GM12878 (cell line): ENCODE results near the gene EHD1. TPM values are rescaled to one million over a fixed set of nuclear protein-coding genes. Genes with fewer than 3 reads are reported as not detected.

Experiments
- BCL11A ChIP-seq: IDR thresholded peaks from 2 replicates; pipeline ENCODE4 v1.6.1; 2011; ENCODE audit warnings: low read depth, low read length
- CBX3 ChIP-seq: fragments of 200-600 bp; sonication (generic); IDR thresholded peaks from 2 replicates; pipeline ENCODE4 v1.6.1; 2016; ENCODE audit warnings: low read depth, borderline replicate concordance
- DPF2 ChIP-seq: fragments of 450-650 bp; IDR thresholded peaks from 2 replicates; pipeline ENCODE4 v1.6.1; 2017; ENCODE audit warnings: mild to moderate bottlenecking
- GATAD2B ChIP-seq: fragments of 450-650 bp; conservative IDR thresholded peaks from 2 replicates; pipeline ENCODE4 v1.6.1; 2017; ENCODE audit warnings: low read depth, mild to moderate bottlenecking, moderate library complexity
- HCFC1 ChIP-seq: fragments of 150-350 bp; IDR thresholded peaks from 2 replicates; pipeline ENCODE4 v1.6.1; 2014; ENCODE audit warnings: low read length
- IKZF1 ChIP-seq: fragments of 450-650 bp; conservative IDR thresholded peaks from 2 replicates; pipeline ENCODE4 v1.6.1; 2017; ENCODE audit warnings: antibody characterized with exemption, mild to moderate bottlenecking
- IRF4 ChIP-seq: IDR thresholded peaks from 2 replicates; pipeline ENCODE4 v1.6.1; 2011; ENCODE audit warnings: low read depth, low read length
- PKNOX1 ChIP-seq: fragments of 450-650 bp; IDR thresholded peaks from 2 replicates; pipeline ENCODE4 v1.6.1; 2016; ENCODE audit warnings: mild to moderate bottlenecking
- PML ChIP-seq: IDR thresholded peaks from 2 replicates; pipeline ENCODE4 v1.6.1; 2012; ENCODE audit warnings: low read length, inconsistent platforms
- POLR2AphosphoS5 ChIP-seq: IDR thresholded peaks from 2 replicates; pipeline ENCODE4 v1.6.1; 2011; ENCODE audit warnings: mild to moderate bottlenecking, low read length, inconsistent platforms
- RAD21 ChIP-seq: IDR thresholded peaks from 2 replicates; pipeline ENCODE4 v1.6.1; 2011; ENCODE audit warnings: mild to moderate bottlenecking, low read depth, low read length, moderate library complexity; ENCODE audit not compliant: insufficient read depth
- SIX5 ChIP-seq: IDR thresholded peaks from 2 replicates; pipeline ENCODE4 v1.6.1; 2011; ENCODE audit warnings: mild to moderate bottlenecking, low read depth, low read length, moderate library complexity; ENCODE audit not compliant: severe bottlenecking
- SMAD1 ChIP-seq: fragments of 450-650 bp; IDR thresholded peaks from 2 replicates; pipeline ENCODE4 v1.6.1; 2018; ENCODE audit warnings: mild to moderate bottlenecking, low read depth; ENCODE audit not compliant: partially characterized antibody
- SMARCA5 ChIP-seq: fragments of 450-650 bp; IDR thresholded peaks from 2 replicates; pipeline ENCODE4 v1.6.1; 2017; ENCODE audit warnings: mild to moderate bottlenecking
- SMC3 ChIP-seq: IDR thresholded peaks from 2 replicates; pipeline ENCODE4 v1.6.1; 2011; ENCODE audit warnings: low read length, improper control_type of control experiment, borderline replicate concordance
- SPI1 ChIP-seq: IDR thresholded peaks from 2 replicates; pipeline ENCODE4 v1.6.1; 2011; ENCODE audit warnings: low read depth, mild to moderate bottlenecking, low read length, moderate library complexity, borderline replicate concordance; ENCODE audit not compliant: insufficient read depth
- SRF ChIP-seq, 2 experiments: IDR thresholded peaks; 2 replicates each; pipeline ENCODE4 v1.6.1; 2011; ENCODE audit warnings: low read depth in 2 of 2, low read length in 2 of 2, mild to moderate bottlenecking in 1 of 2, moderate library complexity in 1 of 2
- SUPT20H ChIP-seq: IDR thresholded peaks from 2 replicates; pipeline ENCODE4 v1.6.1; 2011; ENCODE audit warnings: low read depth, mild to moderate bottlenecking, low read length, moderate library complexity, borderline replicate concordance; ENCODE audit not compliant: control insufficient read depth
- WRNIP1 ChIP-seq: IDR thresholded peaks from 2 replicates; pipeline ENCODE4 v1.6.1; 2011; ENCODE audit warnings: low read depth, low read length, improper control_type of control experiment, borderline replicate concordance
- YY1 ChIP-seq: IDR thresholded peaks from 2 replicates; pipeline ENCODE4 v1.6.1; 2011; ENCODE audit warnings: low read depth, mild to moderate bottlenecking, low read length
- ZBTB4 ChIP-seq: fragments of 450-650 bp; formaldehyde crosslinking; IDR thresholded peaks from 2 replicates; pipeline ENCODE4 v1.4.0; 2022; ENCODE audit warnings: mild to moderate bottlenecking, moderate library complexity
- ZNF592 ChIP-seq: fragments of 450-650 bp; IDR thresholded peaks from 2 replicates; pipeline ENCODE4 v1.6.1; 2017; ENCODE audit warnings: mild to moderate bottlenecking, moderate library complexity
- ZNF622 ChIP-seq: fragments of 450-650 bp; IDR thresholded peaks from 2 replicates; pipeline ENCODE4 v1.6.1; 2017; ENCODE audit warnings: mild to moderate bottlenecking, inconsistent platforms
- ZSCAN29 ChIP-seq: fragments of 450-650 bp; IDR thresholded peaks from 2 replicates; pipeline ENCODE4 v1.6.1; 2017; ENCODE audit warnings: mild to moderate bottlenecking, moderate library complexity
- polyA plus RNA-seq, 11 experiments: library from polyadenylated mRNA; depleted of rRNA in 4 of 11; unstranded in 6 of 11; stranded (reverse) in 5 of 11; fragments of >200 nt; fragmentation: Nextera tagmentation in 4 of 11; fragmentation: Illumina TruSeq in 1 of 11; extraction: Ambion mirVana in 4 of 11; extraction: Trizol in 1 of 11; gene quantifications; 1 replicate in 1 of 11; 2 replicates in 10 of 11; pipeline versions ENCODE4 v1.2.1 to v1.2.3, GENCODE V29; 2011 to 2016; ENCODE audit warnings: inconsistent platforms in 2 of 11, missing spikeins in 2 of 11, low read depth in 1 of 11
- total RNA-seq, 4 experiments: library from RNA; depleted of rRNA in 3 of 4; stranded (reverse); fragments of >200 nt in 3 of 4; fragmentation: Illumina TruSeq in 1 of 4; extraction: Trizol in 1 of 4; gene quantifications; 2 replicates each; pipeline versions ENCODE4 v1.2.1 to v1.2.3, GENCODE V29; 2013 to 2021

The EHD1 gene
- total and polyA plus RNA-seq, 10 of the 15 experiments (the other 5 are each of a cell fraction or from before 2014, with no cell fraction given) = 1.0 to 165 (median 66.5) TPM

DNA sequence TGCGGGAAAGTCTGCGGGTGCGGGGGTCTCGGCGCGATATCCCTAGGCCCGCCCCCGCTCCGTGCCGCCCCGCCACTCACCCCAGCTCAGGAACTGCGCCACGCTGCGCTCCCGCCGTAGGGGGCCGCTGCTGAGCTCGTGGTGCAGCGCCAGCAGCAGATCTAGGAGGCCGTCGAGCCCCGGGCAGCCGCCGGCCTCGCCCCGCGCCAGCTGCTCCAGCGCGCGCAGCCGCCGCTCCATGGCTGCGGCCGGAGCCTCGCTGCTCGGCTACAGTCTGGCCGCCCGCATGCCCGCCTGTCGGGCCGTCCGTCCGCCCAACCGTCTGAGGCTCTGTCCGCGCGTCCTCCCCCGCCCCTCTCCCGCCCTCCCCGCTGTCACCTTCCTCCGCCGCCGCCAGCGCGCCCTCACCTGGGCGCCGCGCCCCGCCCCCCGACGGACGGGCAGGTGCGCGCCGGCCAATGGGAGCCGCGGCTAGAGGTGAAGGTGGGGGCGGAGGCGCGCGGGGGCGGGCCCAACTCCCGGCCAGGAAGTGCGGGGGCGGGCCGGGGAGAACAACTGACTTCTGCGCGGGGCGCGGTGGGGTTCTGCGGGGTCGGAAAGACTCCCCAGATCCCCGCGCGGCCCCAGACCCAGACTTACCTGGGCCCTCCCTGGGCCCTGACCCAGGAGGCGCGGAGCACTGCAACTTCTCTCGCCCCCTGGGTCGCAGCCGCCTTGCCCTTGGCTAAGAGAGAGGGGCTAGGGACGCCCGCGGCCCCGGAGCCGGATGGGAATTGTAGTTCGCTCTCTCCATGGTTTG lies 33.9 kb downstream of the EHD1 start, which contains the start of gene CDC42BPG (continued):
- peak; percentile 45; the same call in 1 of the 2 replicates for TF ChIP-seq ZNF592
- TF ChIP-seq DPF2 = peak; percentile 69
- no peak for TF ChIP-seq SRF (IDR thresholded peaks at IDR 0.05; ENCODE audit: low read depth in 2 of 2, low read length in 2 of 2)
- TF ChIP-seq ZNF622 = no peak
- no peak for TF ChIP-seq BCL11A
- TF ChIP-seq CBX3 = no peak
- no peak for TF ChIP-seq ZSCAN29
- TF ChIP-seq SMARCA5 = peak; percentile 88
- no peak for TF ChIP-seq ZBTB4 (CRISPR knock-in tag)
- TF ChIP-seq PKNOX1 = peak; percentile 87
- TF ChIP-seq YY1 = 0 out of 2 replicates have a peak, but pooled peaks have one; percentile 26
- no peak for TF ChIP-seq SMAD1
- no peak for TF ChIP-seq IRF4
- no peak for TF ChIP-seq POLR2AphosphoS5
- peak; percentile 43; the same call in 1 of the 2 replicates for TF ChIP-seq RAD21
- no peak for TF ChIP-seq PML
- no peak for TF ChIP-seq WRNIP1
- peak; percentile 95 for TF ChIP-seq IKZF1
- peak; percentile 47 for TF ChIP-seq SIX5
- TF ChIP-seq HCFC1 = peak; percentile 25; the same call in 1 of the 2 replicates
- TF ChIP-seq SUPT20H = no peak
- no peak for TF ChIP-seq SPI1
- peak; percentile 38; the same call in 1 of the 2 replicates for TF ChIP-seq SMC3
- TF ChIP-seq GATAD2B = peak; percentile 74
